GM18505 (cell line): Measurements from ENCODE around the gene ERVV-1.

Experiments used
- ATAC-seq: cut with Tn5 transposase; IDR thresholded peaks from one replicate; pipeline ENCODE4 v1.9.1; 2021; ENCODE audit not compliant: unreplicated experiment
- POLR2A ChIP-seq: IDR thresholded peaks from 4 replicates; pipeline ENCODE4 v1.6.1; 2011; ENCODE audit warnings: borderline replicate concordance; ENCODE audit not compliant: insufficient read depth, insufficient read length; ENCODE audit errors: extremely low read depth

The ERVV-1 gene

GRCh38 chr19:53045536-53045935 is 31.8 kb downstream of the ERVV-1 start:
- ATAC-seq, result no peak
- TF ChIP-seq POLR2A, result no peak

- no peak for TF ChIP-seq POLR2A
Observed at GRCh38 chr19:53047379-53047778, 33.7 kb downstream of the ERVV-1 start.

GRCh38 chr19:53055117-53055516 is 41.4 kb downstream of the ERVV-1 start:
- no peak for ATAC-seq
- TF ChIP-seq POLR2A, result no peak

More at GRCh38 chr19:53047379-53047778, 33.7 kb downstream of the ERVV-1 start:
- ATAC-seq, result no peak

- no peak for TF ChIP-seq POLR2A
- ATAC-seq, result no peak
Observed at GRCh38 chr19:53057904-53058580, 44.3 kb downstream of the ERVV-1 start.
